CD4-positive, alpha-beta T cell treated with Interleukin-10 for 1 hour (primary cell): Measurements from ENCODE around the gene TICAM1.
"Not testable (repeated sequence)": the region's sequence is repeated elsewhere in the genome, so short reads cannot be mapped to it uniquely, and the experiment has no call there.

Experiments used
- DNase-seq: peaks from one replicate; pipeline ENCODE4 v3.0.0-alpha.2; 2020

Gene TICAM1

GRCh38 chr19:4844348-4845179 lies 13.1 kb upstream of the TICAM1 start:
- no peak for DNase-seq

DNA sequence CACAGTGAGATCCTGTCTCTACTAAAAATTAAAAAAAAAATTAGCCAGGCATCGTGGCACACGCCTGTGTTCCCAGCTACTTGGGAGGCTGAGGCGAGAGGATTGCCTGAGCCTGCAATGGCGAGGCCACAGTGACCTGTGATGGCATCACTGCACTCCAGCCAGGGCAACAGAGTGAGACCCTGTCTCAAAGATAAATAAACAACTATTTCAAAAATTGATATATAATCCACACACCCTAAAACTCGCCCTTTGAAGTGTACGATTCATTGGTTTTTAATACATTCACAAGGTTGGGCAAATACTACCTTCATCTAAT lies 12.1 kb upstream of the TICAM1 start:
- no peak for DNase-seq

DNA sequence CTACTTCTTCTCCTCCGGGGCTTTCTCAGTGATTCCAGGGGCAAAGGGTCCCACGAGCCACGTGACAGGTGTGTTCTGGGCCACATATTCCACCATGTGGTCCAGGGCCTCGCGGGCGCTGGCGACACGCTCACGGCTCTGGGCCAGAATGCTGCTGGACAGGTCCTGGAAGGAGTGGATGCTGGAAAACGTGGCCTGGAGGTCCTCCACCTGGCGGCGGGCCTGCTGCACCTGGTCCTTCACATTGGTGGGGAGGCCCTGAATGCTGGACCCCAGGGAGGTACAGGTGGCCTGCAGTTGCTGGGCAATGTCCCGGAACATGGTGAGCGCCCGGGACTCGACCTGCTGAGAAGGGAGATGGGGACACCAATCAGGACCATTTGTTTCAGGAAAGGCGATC lies 7.7 kb upstream of the TICAM1 start:
- no peak for DNase-seq

DNA sequence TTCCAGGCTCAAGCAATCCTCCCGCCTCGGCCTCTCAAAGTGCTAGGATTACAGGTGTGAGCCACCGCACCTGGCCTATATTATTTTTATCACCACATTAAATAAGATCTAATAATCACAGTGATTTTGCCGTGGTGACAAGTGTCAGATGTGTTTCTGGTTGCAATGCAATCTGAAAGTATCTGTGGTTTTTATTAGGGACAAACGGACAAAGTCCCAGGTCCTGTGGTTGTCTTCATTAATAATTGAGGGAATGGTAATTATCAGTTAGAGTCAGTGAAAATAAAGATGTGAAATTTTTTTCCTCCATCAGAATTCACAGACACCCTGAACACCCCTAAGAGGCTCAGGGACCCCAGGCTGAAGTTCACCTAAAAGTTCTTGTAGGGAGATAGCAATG lies 1.3 kb upstream of the TICAM1 start:
- DNase-seq = no peak

- not testable (repeated sequence) for DNase-seq
These were observed 448 bp upstream of the TICAM1 start for GRCh38 chr19:4831979-4832340.

DNA sequence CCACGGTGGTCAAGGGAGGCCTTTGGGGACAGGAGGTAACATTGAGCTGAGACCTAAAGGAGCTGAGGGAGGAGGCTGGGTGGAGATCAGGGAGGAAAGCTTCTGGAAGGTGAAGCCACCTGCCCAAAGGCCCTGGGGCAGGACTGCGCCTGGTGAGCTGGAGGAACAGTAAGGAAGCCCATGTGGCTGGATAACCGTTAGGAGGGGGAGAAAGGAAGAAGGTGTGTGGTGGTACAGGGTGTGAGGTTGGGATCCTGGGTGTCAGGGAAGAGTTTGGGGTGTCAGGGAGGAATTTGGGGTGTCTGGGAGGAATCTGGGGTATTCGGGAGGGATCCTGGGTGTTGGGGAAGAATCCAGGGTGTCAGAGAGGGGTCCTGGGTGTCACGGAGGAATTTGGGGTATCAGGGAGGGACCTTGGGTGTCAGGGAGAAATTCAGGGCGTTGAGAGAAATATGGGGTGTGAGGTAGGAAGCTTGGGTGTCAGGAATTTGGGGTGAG lies 695 bp downstream of the TICAM1 start:
- DNase-seq = no peak

DNA sequence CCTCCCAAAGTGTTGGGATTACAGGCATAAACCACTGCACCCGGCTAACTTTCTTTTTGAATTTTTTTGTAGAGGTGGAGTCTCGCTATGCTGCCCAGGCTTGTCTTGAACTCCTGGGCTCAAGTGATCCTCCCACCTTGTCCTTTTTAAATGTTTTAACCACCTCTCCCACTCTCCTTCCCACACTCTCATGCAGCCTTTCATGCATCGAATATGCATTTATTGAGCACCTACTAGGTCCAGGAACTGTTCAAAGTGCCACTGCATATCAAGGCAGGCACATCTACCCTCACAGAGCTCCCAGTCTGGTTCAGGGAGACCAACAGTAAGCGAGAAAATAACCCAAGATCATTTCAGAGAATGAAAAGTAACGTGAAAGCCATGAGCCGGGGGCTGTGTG lies 1.2 kb downstream of the TICAM1 start:
- no peak for DNase-seq

DNA sequence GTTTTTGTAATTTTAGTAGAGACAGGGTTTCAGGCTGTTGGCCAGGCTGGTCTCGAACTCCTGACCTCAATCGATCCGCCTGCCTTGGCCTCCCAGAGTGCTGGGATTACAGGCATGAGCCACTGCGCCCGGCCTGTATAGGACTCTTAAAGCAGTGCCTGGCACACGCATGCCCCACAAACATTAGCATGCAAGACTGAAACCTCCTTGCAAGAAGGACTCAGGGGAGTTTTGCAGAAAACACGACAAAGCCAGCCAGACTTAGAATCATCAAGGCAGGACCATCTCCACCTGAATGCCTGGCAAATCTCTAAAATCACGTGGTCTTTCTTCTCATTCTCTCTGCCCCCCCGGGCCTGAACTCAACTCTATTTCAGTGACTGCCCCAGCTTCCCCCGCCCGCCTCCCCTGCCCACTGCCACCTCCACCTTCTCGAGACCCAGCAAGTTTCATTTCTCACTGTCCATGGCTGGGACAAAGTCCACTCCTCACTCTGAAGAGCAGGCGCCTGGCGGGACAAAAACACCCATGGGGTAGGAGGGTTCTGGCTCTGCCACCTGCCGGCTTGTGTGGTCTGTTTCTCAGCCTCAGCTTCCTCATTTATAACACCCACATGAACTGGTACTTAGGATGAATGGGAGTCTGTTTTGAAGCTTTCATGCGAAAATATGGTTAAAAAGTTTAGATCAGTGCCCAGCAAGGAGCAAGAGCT lies 2.4 kb downstream of the TICAM1 start:
- DNase-seq = no peak

DNA sequence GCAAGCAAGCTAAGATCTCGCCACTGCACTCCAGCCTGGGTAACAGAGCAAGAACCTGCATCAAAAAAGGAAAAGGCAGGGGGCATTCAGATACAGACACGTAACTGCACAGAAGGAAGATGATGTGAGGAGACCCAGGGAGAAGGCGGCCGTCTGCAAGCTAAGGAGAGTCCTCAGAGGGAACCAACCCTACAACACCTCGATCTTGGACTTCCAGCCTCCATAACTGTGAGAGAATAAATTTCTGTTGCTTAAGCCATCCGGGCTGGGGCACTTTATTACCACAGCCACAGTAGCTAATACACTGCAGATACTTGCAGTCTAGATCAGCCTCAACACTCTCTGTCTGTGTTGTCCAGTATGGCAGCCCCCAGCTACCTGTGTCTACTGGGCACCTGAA lies 7.9 kb downstream of the TICAM1 start:
- DNase-seq = no peak

DNA sequence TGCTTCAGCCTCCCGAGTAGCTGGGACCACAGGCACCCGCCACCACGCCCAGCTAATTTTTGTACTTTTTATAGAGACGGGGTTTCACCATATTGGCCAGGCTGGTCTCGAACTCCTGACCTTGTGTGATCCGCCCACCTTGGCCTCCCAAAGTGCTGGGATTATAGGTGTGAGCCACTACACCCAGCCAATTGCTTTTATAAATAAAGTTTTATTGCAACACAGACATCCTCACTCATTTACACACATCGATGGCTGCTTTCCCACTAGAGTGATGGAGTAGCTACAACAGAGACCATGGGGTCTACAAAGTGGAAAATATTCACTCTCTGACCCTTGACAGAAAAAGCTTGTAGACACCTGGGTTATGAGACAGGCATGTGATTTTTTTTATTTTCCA lies 9.2 kb downstream of the TICAM1 start:
- DNase-seq = not testable (repeated sequence)

DNA sequence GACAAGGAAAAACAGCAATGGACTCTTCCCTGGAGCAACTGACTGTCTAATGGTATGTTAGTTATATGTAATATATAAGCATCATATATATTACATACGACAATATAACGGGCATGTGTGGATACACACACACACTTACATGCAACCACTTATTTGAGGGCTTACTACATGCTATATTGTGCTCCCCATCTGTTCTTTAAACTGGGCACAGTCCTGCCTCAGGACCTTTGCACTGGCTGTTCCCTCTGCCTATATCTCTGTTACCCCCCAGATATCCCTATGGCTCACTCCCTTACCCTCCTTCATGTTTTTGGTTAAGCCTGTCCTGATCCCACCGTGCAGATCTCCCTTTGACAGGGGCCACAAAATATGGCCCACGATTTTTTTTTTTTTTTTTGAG lies 10.2 kb downstream of the TICAM1 start:
- no peak for DNase-seq

- DNase-seq = no peak
These were observed 13.8 kb downstream of the TICAM1 start for GRCh38 chr19:4817467-4818277.

GRCh38 chr19:4816950-4817278 lies 14.6 kb downstream of the TICAM1 start:
- DNase-seq = no peak

GRCh38 chr19:4816202-4816949 lies 15.1 kb downstream of the TICAM1 start:
- no peak for DNase-seq

GRCh38 chr19:4815426-4816201 lies 15.9 kb downstream of the TICAM1 start:
- peak; percentile 84 for DNase-seq

GRCh38 chr19:4814625-4815425 lies 16.7 kb downstream of the TICAM1 start:
- DNase-seq = no peak

DNA sequence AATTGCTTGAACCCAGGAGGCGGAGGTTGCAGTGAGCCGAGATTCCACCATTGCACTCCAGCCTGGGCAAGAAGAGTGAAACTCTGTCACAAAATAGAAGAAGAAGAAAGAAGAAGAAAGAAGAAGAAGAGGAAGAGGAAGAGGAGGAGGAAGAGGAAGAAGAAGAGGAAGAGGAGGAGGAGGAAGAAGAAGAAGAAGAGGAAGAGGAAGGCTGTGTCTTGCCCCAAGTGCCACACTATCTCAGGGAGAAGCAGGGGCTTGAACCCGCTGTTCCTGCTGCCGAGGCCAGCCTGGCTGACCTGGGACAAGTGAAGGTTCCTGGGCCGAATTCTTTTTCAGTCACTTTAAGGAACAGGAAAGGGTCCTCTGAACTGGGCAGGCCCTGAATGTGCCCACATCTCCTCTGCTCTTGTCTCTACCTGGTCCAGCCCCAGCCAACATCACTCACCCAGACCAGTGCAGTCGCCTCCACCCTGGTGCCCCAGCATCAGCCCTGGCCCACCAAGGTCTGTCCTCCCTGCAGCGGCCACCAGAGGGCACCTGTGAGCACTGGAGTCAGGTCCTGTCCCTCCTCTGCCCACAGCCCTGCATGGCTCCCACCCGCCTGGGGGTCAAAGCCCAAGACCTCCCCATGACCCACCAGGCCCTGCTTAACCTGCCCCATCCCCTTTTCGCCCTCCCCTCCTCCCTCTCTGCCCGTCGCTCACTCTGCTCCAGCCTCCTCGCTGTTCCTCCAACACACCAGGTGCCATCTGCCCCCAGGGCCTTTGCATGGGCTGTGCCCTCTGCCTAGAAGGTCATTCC lies 20.0 kb downstream of the TICAM1 start:
- DNase-seq = peak; percentile 87

DNA sequence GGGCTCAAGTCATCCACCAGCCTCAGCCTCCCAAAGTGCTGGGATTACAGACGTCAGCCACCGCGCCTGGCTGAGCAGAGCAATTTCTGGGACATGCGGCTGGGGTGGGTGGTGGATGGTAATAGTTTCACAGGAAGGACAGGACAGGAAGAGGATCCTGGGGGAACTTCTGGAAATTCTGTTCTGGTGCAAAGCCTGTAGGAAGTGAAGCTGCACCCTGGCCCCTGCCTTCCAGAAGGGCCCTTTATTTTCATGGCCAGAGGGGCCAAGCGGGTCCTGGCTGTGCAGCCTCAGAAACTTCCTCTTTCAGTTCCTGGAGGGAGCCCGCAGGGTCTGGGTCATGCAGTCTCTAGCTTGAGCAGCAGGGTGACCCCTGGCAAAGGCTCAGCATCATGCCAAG lies 24.3 kb downstream of the TICAM1 start:
- no peak for DNase-seq

GRCh38 chr19:4806384-4806783 lies 25.1 kb downstream of the TICAM1 start:
- no peak for DNase-seq

- DNase-seq = not testable (repeated sequence)
These were observed 26.4 kb downstream of the TICAM1 start for GRCh38 chr19:4805140-4805539.
